Measurements from ENCODE around the gene XPC.

XPC gene

GRCh38 chr3:14213066-14213774 is 34.8 kb upstream of the XPC start:
- TF ChIP-seq POLR2AphosphoS5 (IDR thresholded peaks at IDR 0.05; ENCODE audit: low read depth, low read length) (no peak), FOXP2 (optimal IDR thresholded peaks at IDR 0.05; ENCODE audit: borderline replicate concordance, extremely low read depth, extremely low read length, insufficient read depth) (no peak), SIN3A (IDR thresholded peaks at IDR 0.05; ENCODE audit: borderline replicate concordance, insufficient read depth, low read length) (no peak), TAF1 (IDR thresholded peaks at IDR 0.05; ENCODE audit: borderline replicate concordance, insufficient read depth, low read length) (no peak), REST (IDR thresholded peaks at IDR 0.05; ENCODE audit: insufficient read depth in 1 of 2, low read depth in 2 of 2, low read length in 2 of 2) (no peak)

DNA sequence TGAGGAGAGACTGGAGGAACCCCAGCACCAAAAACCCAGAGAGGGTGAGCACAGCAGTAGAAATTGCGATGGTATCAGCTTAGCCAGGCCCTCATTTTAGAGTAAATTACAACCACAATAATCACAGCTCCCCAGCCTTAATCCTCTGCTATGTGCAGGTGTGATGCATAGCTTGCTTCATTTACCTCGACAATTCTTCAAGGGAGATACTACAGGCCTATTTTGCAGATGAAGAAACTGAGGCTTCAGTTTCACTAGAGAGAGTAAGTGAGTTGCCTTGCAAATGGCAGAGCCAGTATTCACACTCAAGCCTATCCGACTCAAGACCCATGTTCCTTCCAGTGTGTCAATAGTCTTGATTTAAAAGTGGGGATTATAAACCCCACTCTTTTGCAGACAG is 33.6 kb upstream of the XPC start:
- no peak for TF ChIP-seq POLR2AphosphoS5 (IDR thresholded peaks at IDR 0.05; ENCODE audit: low read depth, low read length)
- TF ChIP-seq FOXP2 (optimal IDR thresholded peaks at IDR 0.05; ENCODE audit: borderline replicate concordance, extremely low read depth, extremely low read length, insufficient read depth): no peak

DNA sequence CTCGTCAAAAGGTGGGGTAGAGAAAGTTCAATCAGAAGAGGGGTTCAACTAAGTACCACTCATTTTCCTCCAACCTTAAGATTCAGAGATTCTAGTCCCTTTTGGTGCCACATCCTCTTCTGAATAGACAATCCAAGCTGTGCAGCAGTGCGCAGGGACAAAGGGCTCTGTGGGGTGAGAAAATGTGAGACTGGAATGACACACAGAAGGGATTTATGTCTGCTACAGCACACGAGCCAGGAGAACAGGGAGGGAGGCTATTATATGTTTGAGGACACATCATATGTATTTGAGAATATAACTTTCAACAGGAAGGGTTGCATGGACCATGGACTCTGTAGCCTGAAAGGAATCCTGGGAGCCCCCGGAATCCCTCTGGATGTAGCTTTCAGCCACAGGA is 33.2 kb upstream of the XPC start:
- TF ChIP-seq FOXP2 (optimal IDR thresholded peaks at IDR 0.05; ENCODE audit: borderline replicate concordance, extremely low read depth, extremely low read length, insufficient read depth) (no peak), SIN3A (IDR thresholded peaks at IDR 0.05; ENCODE audit: borderline replicate concordance, insufficient read depth, low read length) (no peak), TAF1 (IDR thresholded peaks at IDR 0.05; ENCODE audit: borderline replicate concordance, insufficient read depth, low read length) (no peak), POLR2AphosphoS5 (IDR thresholded peaks at IDR 0.05; ENCODE audit: low read depth, low read length) (no peak), REST (IDR thresholded peaks at IDR 0.05; ENCODE audit: insufficient read depth in 1 of 2, low read depth in 2 of 2, low read length in 2 of 2) (no peak)

DNA sequence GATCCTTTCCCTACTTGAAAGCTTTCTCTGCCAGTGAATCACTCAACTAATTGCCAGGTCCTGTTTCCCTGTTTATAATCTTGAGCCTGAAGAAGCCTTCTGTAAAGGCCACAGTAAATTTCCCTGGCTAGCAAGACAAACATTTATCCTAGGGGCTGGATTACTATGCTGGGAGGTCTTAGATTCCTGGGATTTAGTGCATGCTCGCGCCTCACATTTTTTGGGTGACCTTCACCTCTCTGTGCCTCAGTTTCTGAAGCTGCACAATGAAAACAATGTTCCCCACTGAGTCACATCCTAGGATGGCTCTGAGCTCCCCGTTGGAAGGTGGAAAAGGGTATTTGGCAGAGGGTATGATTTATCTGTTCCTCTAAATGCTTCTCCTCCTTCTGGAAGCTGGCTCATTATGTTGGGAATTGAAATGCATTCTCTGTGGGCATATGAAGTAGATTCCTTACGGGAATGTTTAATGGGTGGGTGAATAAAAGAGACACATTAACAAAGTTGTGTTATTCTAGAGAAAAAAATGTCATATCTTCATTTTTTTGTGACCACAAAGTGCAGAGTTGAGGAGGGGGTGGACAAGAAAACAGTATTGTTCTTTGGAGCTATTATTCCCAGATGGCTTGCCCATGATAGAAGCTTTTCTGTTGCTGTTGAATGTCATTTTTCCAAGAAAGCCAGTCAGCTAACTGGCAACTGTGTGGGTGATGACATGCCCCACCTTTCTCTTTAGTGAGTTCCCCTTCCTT is 32.6 kb upstream of the XPC start:
- no peak for TF ChIP-seq FOXP2 (optimal IDR thresholded peaks at IDR 0.05; ENCODE audit: borderline replicate concordance, extremely low read depth, extremely low read length, insufficient read depth)
- no peak for TF ChIP-seq REST (IDR thresholded peaks at IDR 0.05; ENCODE audit: insufficient read depth in 1 of 2, low read depth in 2 of 2, low read length in 2 of 2)
- TF ChIP-seq POLR2AphosphoS5 (IDR thresholded peaks at IDR 0.05; ENCODE audit: low read depth, low read length): no peak
- no peak for TF ChIP-seq SIN3A (IDR thresholded peaks at IDR 0.05; ENCODE audit: borderline replicate concordance, insufficient read depth, low read length)
- TF ChIP-seq TAF1 (IDR thresholded peaks at IDR 0.05; ENCODE audit: borderline replicate concordance, insufficient read depth, low read length): no peak

DNA sequence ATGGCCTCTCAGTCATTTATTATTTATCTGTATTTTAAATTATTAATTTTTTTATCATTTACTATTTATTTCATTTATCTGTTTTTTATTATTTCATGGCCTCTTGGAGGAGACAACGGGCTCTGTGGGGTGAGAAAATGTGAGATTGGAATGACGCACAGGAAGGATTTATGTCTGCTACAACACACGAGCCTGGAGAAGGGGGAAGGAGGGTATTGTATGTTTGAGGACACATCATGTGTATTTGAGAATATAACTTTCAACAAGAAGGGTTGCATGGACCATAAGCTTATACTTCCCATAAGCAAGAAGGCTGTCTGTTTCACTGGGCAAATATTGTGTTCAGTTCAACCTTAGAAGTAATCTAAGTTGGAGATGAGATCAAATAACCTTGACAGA is 31.9 kb upstream of the XPC start:
- TF ChIP-seq TAF1 (IDR thresholded peaks at IDR 0.05; ENCODE audit: borderline replicate concordance, insufficient read depth, low read length): no peak
- no peak for TF ChIP-seq REST (IDR thresholded peaks at IDR 0.05; ENCODE audit: insufficient read depth in 1 of 2, low read depth in 2 of 2, low read length in 2 of 2)
- no peak for TF ChIP-seq FOXP2 (optimal IDR thresholded peaks at IDR 0.05; ENCODE audit: borderline replicate concordance, extremely low read depth, extremely low read length, insufficient read depth)
- TF ChIP-seq POLR2AphosphoS5 (IDR thresholded peaks at IDR 0.05; ENCODE audit: low read depth, low read length): no peak
- no peak for TF ChIP-seq SIN3A (IDR thresholded peaks at IDR 0.05; ENCODE audit: borderline replicate concordance, insufficient read depth, low read length)
